ENCODE measurements around the gene BET1L.

The BET1L gene

GRCh38 chr11:204587-205109 is 2.6 kb downstream of the BET1L start:
- H3K27me3 ChIP-seq (ENCODE audit: insufficient read depth, low read length, poor library complexity), result no peaks in the 10 kb centered on the region
- peaks cover 24% of the 10 kb centered on the region for H3K4me1 ChIP-seq (ENCODE audit: insufficient read depth, low read length)
- H3K4me2 ChIP-seq (ENCODE audit: insufficient read depth, low read length), result no peak overlapping the region; the same call in 1 of the 2 replicates
- H3K4me3 ChIP-seq (ENCODE audit: low read depth in 1 of 2, low read length in 2 of 2), result no peak overlapping the region
- DNase-seq (peak; percentile 4), ATAC-seq (ENCODE audit: insufficient read depth, low read depth) (no peak)
- H3K79me2 ChIP-seq (ENCODE audit: insufficient read depth, low read length), result peaks cover 43% of the 10 kb centered on the region
- H3K36me3 ChIP-seq (ENCODE audit: insufficient read depth, low read length), result peaks cover 29% of the 10 kb centered on the region
- peaks cover 39% of the 10 kb centered on the region for H4K20me1 ChIP-seq (ENCODE audit: insufficient read depth, low read length)
- no peak overlapping the region for H3K27ac ChIP-seq (ENCODE audit: low read length)
- no peaks in the 10 kb centered on the region for H3K9me3 ChIP-seq (ENCODE audit: insufficient read depth, low read length, severe bottlenecking)
- H3K9ac ChIP-seq (ENCODE audit: low read depth, low read length), result no peak overlapping the region
- TF ChIP-seq CTCF (IDR thresholded peaks at IDR 0.05; ENCODE audit: borderline replicate concordance, extremely low read depth, low read length, poor library complexity, severe bottlenecking), result no peak
- no peak for TF ChIP-seq EZH2 (IDR thresholded peaks at IDR 0.05; ENCODE audit: borderline replicate concordance, low read depth, low read length, severe bottlenecking)
- no peak overlapping the region for H2AFZ ChIP-seq (ENCODE audit: low read depth, low read length)

- no peaks in the 10 kb centered on the region for H3K27me3 ChIP-seq (ENCODE audit: insufficient read depth, low read length, poor library complexity)
- ATAC-seq (ENCODE audit: insufficient read depth, low read depth), result no peak
- H3K4me1 ChIP-seq (ENCODE audit: insufficient read depth, low read length), result peaks cover 19% of the 10 kb centered on the region
- H3K4me2 ChIP-seq (ENCODE audit: insufficient read depth, low read length), result no peak overlapping the region
- peaks cover 37% of the 10 kb centered on the region for H3K79me2 ChIP-seq (ENCODE audit: insufficient read depth, low read length)
- no peak overlapping the region for H3K27ac ChIP-seq (ENCODE audit: low read length)
- H2AFZ ChIP-seq (ENCODE audit: low read depth, low read length), result no peak overlapping the region
- H4K20me1 ChIP-seq (ENCODE audit: insufficient read depth, low read length), result peaks cover 36% of the 10 kb centered on the region
- no peaks in the 10 kb centered on the region for H3K9me3 ChIP-seq (ENCODE audit: insufficient read depth, low read length, severe bottlenecking)
- H3K9ac ChIP-seq (ENCODE audit: low read depth, low read length), result no peak overlapping the region
- peak; percentile 2 for DNase-seq
- H3K4me3 ChIP-seq (ENCODE audit: low read depth in 1 of 2, low read length in 2 of 2), result no peak overlapping the region
- H3K36me3 ChIP-seq (ENCODE audit: insufficient read depth, low read length), result peaks cover 23% of the 10 kb centered on the region
- no peak for TF ChIP-seq CTCF (IDR thresholded peaks at IDR 0.05; ENCODE audit: borderline replicate concordance, extremely low read depth, low read length, poor library complexity, severe bottlenecking)
- no peak for TF ChIP-seq EZH2 (IDR thresholded peaks at IDR 0.05; ENCODE audit: borderline replicate concordance, low read depth, low read length, severe bottlenecking)
These were observed 3.1 kb downstream of the BET1L start for GRCh38 chr11:203945-204586.

GRCh38 chr11:203056-203944 is 3.9 kb downstream of the BET1L start:
- Histone ChIP-seq H3K9ac (ENCODE audit: low read depth, low read length) (no peak overlapping the region), H3K79me2 (ENCODE audit: insufficient read depth, low read length) (peaks cover 31% of the 10 kb centered on the region), H2AFZ (ENCODE audit: low read depth, low read length) (no peak overlapping the region), H3K27me3 (ENCODE audit: insufficient read depth, low read length, poor library complexity) (no peaks in the 10 kb centered on the region), H3K4me1 (ENCODE audit: insufficient read depth, low read length) (peaks cover 17% of the 10 kb centered on the region), H3K4me3 (ENCODE audit: low read depth in 1 of 2, low read length in 2 of 2) (no peak overlapping the region), H3K36me3 (ENCODE audit: insufficient read depth, low read length) (peaks cover 21% of the 10 kb centered on the region), H3K27ac (ENCODE audit: low read length) (no peak overlapping the region), H4K20me1 (ENCODE audit: insufficient read depth, low read length) (peaks cover 37% of the 10 kb centered on the region), H3K4me2 (ENCODE audit: insufficient read depth, low read length) (no peak overlapping the region), H3K9me3 (ENCODE audit: insufficient read depth, low read length, severe bottlenecking) (no peaks in the 10 kb centered on the region)
- DNase-seq (peak; percentile 3), ATAC-seq (ENCODE audit: insufficient read depth, low read depth) (no peak)
- TF ChIP-seq EZH2 (IDR thresholded peaks at IDR 0.05; ENCODE audit: borderline replicate concordance, low read depth, low read length, severe bottlenecking) (no peak), CTCF (IDR thresholded peaks at IDR 0.05; ENCODE audit: borderline replicate concordance, extremely low read depth, low read length, poor library complexity, severe bottlenecking) (no peak)
